ENCODE results near the gene AGO4.

DNA sequence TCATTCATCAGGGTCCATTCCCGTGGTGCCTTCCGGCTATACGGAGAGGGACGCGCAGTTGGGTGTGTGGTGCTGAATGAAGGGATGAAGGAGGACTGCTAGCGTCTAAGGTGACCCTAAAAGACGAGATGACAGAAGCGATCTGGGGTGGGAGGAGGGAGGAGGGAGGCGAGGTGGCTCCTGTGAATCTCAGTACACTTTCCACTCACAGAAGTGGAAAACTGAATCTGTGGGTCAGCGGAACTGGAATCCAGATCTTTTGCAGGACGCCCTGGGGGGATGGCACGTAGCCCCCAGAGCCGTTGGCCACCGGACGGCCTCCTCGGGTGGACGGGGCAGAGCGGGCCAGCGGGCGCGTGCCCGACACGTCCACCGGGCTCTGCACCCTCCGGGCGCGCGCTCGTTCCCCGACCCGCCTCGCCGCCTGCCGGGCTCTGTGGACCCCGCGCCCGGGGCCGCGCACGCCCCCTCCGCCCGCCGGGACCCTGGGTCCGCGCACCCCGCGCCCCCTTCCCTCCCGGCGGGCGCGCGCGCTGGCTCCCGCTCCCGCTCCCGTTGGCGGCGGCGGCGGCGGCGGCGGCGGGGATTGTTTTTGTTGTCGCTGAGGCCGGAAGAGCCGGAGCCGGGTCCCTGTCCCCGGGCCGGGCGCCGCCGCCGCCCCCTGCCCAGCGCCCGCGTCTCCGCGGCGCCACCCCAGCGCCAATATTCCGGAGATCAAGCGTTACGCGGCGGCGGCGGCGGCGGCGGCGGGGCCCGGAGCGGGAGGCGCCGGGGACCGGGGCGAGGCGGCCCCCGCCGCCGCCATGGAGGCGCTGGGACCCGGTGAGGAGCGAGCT, at the start of gene AGO4:
- TF ChIP-seq POLR2A (IDR thresholded peaks at IDR 0.05), result peak in 1 of 2 donors; percentile 8
- TF ChIP-seq, protein P1, sequence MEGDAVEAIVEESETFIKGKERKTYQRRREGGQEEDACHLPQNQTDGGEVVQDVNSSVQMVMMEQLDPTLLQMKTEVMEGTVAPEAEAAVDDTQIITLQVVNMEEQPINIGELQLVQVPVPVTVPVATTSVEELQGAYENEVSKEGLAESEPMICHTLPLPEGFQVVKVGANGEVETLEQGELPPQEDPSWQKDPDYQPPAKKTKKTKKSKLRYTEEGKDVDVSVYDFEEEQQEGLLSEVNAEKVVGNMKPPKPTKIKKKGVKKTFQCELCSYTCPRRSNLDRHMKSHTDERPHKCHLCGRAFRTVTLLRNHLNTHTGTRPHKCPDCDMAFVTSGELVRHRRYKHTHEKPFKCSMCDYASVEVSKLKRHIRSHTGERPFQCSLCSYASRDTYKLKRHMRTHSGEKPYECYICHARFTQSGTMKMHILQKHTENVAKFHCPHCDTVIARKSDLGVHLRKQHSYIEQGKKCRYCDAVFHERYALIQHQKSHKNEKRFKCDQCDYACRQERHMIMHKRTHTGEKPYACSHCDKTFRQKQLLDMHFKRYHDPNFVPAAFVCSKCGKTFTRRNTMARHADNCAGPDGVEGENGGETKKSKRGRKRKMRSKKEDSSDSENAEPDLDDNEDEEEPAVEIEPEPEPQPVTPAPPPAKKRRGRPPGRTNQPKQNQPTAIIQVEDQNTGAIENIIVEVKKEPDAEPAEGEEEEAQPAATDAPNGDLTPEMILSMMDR (IDR thresholded peaks at IDR 0.05), result peak in 3 of 4 experiments; percentile 7 to 51 (median 34)

Measured in uterus (tissue), 2 donors.